H1 (cell line): ENCODE measurements around the gene DEXI. TPM values are rescaled to one million over a fixed set of nuclear protein-coding genes. Genes with fewer than 3 reads are reported as not detected.
"Not testable (repeated sequence)": the region's sequence is repeated elsewhere in the genome, so short reads cannot be mapped to it uniquely, and the experiment has no call there.

ENCODE experiments used
- CTCF ChIA-PET: fragments of 300-600 bp; sonication (Branson Sonifier 250); formaldehyde crosslinking; loops from one replicate; lab custom pipeline; 2021; ENCODE audit not compliant: partially characterized antibody; lab: Charles Lee
- POLR2A ChIA-PET: fragments of 300-600 bp; sonication (Branson Sonifier 250); formaldehyde crosslinking; loops from one replicate; lab custom pipeline; 2021; ENCODE audit warnings: inconsistent platforms; ENCODE audit not compliant: partially characterized antibody; lab: Charles Lee
- DNase-seq, 2 experiments: peaks; one replicate each; pipeline versions ENCODE4 v3.0.0 to v3.0.0-alpha.2; 2010 to 2022; ENCODE audit warnings: low spot score in 2 of 2, low read depth in 1 of 2, mixed read lengths in 1 of 2
- FAIRE-seq: peaks from 2 replicates; lab custom pipeline; 2011; peaks lifted over from hg19 to GRCh38; lab: Jason Lieb, UNC
- H2AFZ ChIP-seq: 2 replicates; pipeline ENCODE4 v1.8.1; 2012; ENCODE audit warnings: low read length, inconsistent platforms
- H2AK5ac ChIP-seq: 2 replicates; pipeline ENCODE4 v1.6.1; 2013; ENCODE audit warnings: low read depth, low read length
- H2BK120ac ChIP-seq: replicated peaks from 2 replicates; pipeline ENCODE3; 2013; ENCODE audit warnings: low read depth, low read length, inconsistent platforms
- H2BK12ac ChIP-seq: 2 replicates; pipeline ENCODE4 v1.6.1; 2013; ENCODE audit warnings: low read depth, low read length
- H2BK15ac ChIP-seq: 2 replicates; pipeline ENCODE4 v1.6.1; 2013; ENCODE audit warnings: low read length
- H2BK20ac ChIP-seq: 2 replicates; pipeline ENCODE4 v1.6.1; 2013; ENCODE audit warnings: low read length
- H2BK5ac ChIP-seq: 2 replicates; pipeline ENCODE4 v1.6.1; 2013; ENCODE audit warnings: low read depth, low read length
- H3K14ac ChIP-seq: 2 replicates; pipeline ENCODE4 v1.6.1; 2013; ENCODE audit warnings: inconsistent platforms; ENCODE audit not compliant: insufficient read length
- H3K18ac ChIP-seq: 2 replicates; pipeline ENCODE4 v1.6.1; 2013; ENCODE audit warnings: low read length; ENCODE audit errors: extremely low read depth
- H3K23ac ChIP-seq: 2 replicates; pipeline ENCODE4 v1.6.1; 2013; ENCODE audit warnings: inconsistent platforms; ENCODE audit not compliant: insufficient read length
- H3K23me2 ChIP-seq: 2 replicates; pipeline ENCODE4 v1.6.1; 2013; ENCODE audit warnings: low read depth, low read length
- H3K27ac ChIP-seq: 2 replicates; pipeline ENCODE4 v1.6.1; 2011; ENCODE audit warnings: low read depth, low read length, inconsistent platforms
- H3K27me3 ChIP-seq, 4 experiments: replicated peaks in 1 of 4; 1 replicate in 1 of 4; 2 replicates in 3 of 4; pipeline versions ENCODE4 v1.6.1 to v1.8.1; 2011 to 2013; ENCODE audit warnings: low read length in 3 of 4, mild to moderate bottlenecking in 3 of 4, inconsistent platforms in 2 of 4, mixed read lengths in 2 of 4, moderate library complexity in 1 of 4; ENCODE audit not compliant: control insufficient read depth in 3 of 4, insufficient read depth in 3 of 4; ENCODE audit errors: extremely low read depth in 1 of 4
- H3K36me3 ChIP-seq, 4 experiments: 2 replicates each; pipeline versions ENCODE4 v1.6.1 to v1.8.1; 2011 to 2013; ENCODE audit warnings: mild to moderate bottlenecking in 4 of 4, low read length in 3 of 4, moderate library complexity in 2 of 4, control low read depth in 1 of 4, inconsistent platforms in 1 of 4; ENCODE audit not compliant: insufficient read depth in 4 of 4, control insufficient read depth in 2 of 4
- H3K4ac ChIP-seq: replicated peaks from 2 replicates; pipeline ENCODE3; 2013; ENCODE audit warnings: low read length, low read depth, mixed read lengths, inconsistent platforms; ENCODE audit not compliant: insufficient read length
- H3K4me1 ChIP-seq, 4 experiments: replicated peaks in 1 of 4; 1 replicate in 1 of 4; 2 replicates in 3 of 4; pipeline versions ENCODE4 v1.6.1 to v1.8.1; 2011 to 2013; ENCODE audit warnings: low read length in 3 of 4, inconsistent platforms in 2 of 4, mixed read lengths in 1 of 4; ENCODE audit not compliant: insufficient read depth in 4 of 4, control insufficient read depth in 3 of 4
- H3K4me2 ChIP-seq, 2 experiments: 2 replicates each; pipeline versions ENCODE4 v1.6.1 to v1.8.1; 2011 to 2013; ENCODE audit warnings: low read depth in 2 of 2, low read length in 2 of 2, control low read depth in 1 of 2, inconsistent platforms in 1 of 2, mild to moderate bottlenecking in 1 of 2; ENCODE audit not compliant: insufficient read depth in 1 of 2
- H3K4me3 ChIP-seq, 4 experiments: fragments of 200-600, 300-600 bp in 1 of 4; sonication (generic), shearing (Covaris generic), sonication (Bioruptor Twin) in 1 of 4; 2 replicates each; pipeline versions ENCODE4 v1.5.1 to v1.8.1; 2011 to 2016; ENCODE audit warnings: low read length in 4 of 4, low read depth in 3 of 4, control low read depth in 2 of 4, inconsistent platforms in 2 of 4, mild to moderate bottlenecking in 2 of 4, mixed read lengths in 1 of 4, moderate library complexity in 1 of 4; ENCODE audit not compliant: insufficient read depth in 2 of 4; ENCODE audit errors: extremely low read depth in 1 of 4
- H3K56ac ChIP-seq: replicated peaks from 2 replicates; pipeline ENCODE3; 2013; ENCODE audit warnings: low read depth, mild to moderate bottlenecking, mixed read lengths, low read length, inconsistent platforms; ENCODE audit not compliant: insufficient read length
- H3K79me1 ChIP-seq: 2 replicates; pipeline ENCODE4 v1.6.1; 2013; ENCODE audit warnings: low read depth, low read length, control low read depth
- H3K79me2 ChIP-seq, 2 experiments: 2 replicates each; pipeline versions ENCODE4 v1.6.1 to v1.8.1; 2012 to 2013; ENCODE audit warnings: low read length in 2 of 2, mild to moderate bottlenecking in 2 of 2, inconsistent platforms in 1 of 2; ENCODE audit not compliant: insufficient read depth in 2 of 2, control insufficient read depth in 1 of 2
- H3K9ac ChIP-seq, 4 experiments: replicated peaks in 1 of 4; 1 replicate in 1 of 4; 2 replicates in 3 of 4; pipeline versions ENCODE4 v1.6.1 to v1.8.1; 2011 to 2013; ENCODE audit warnings: low read depth in 3 of 4, low read length in 3 of 4, control low read depth in 2 of 4, mild to moderate bottlenecking in 2 of 4, moderate library complexity in 2 of 4, inconsistent platforms in 1 of 4; ENCODE audit errors: extremely low read depth in 1 of 4
- H3K9me3 ChIP-seq, 2 experiments: 2 replicates each; pipeline versions ENCODE4 v1.6.1 to v1.8.1; 2012 to 2013; ENCODE audit warnings: mild to moderate bottlenecking in 2 of 2, moderate library complexity in 2 of 2, control low read depth in 1 of 2, inconsistent platforms in 1 of 2, low read depth in 1 of 2, low read length in 1 of 2, mixed read lengths in 1 of 2; ENCODE audit not compliant: insufficient read depth in 2 of 2
- H4K20me1 ChIP-seq, 2 experiments: replicated peaks in 1 of 2; 2 replicates each; pipeline versions ENCODE3 to v1.8.1; 2011 to 2013; ENCODE audit warnings: inconsistent platforms in 2 of 2, low read length in 2 of 2, mild to moderate bottlenecking in 1 of 2; ENCODE audit not compliant: insufficient read depth in 2 of 2, control insufficient read depth in 1 of 2
- H4K5ac ChIP-seq: 2 replicates; pipeline ENCODE4 v1.6.1; 2013; ENCODE audit warnings: low read length, low read depth, mixed read lengths, inconsistent platforms; ENCODE audit not compliant: insufficient read length
- H4K8ac ChIP-seq: 2 replicates; pipeline ENCODE4 v1.8.0; 2013; ENCODE audit warnings: mild to moderate bottlenecking, moderate library complexity, low read length, inconsistent platforms; ENCODE audit not compliant: insufficient read depth; ENCODE audit errors: extremely low read depth
- H4K91ac ChIP-seq: replicated peaks from 2 replicates; pipeline ENCODE3; 2013; ENCODE audit warnings: low read length, mixed read lengths, inconsistent platforms; ENCODE audit not compliant: insufficient read length
- WGBS, 2 experiments: shearing (Covaris generic) in 1 of 2; methylation state at CpG; one replicate each; pipeline versions ENCODE4 v1.1.6 to v1.1.7; 2013 to 2015; ENCODE audit warnings: low lambda C conversion rate in 2 of 2, mixed read lengths in 2 of 2, inconsistent platforms in 1 of 2, low coverage in 1 of 2, missing lambda C conversion rate in 1 of 2; ENCODE audit not compliant: insufficient replicate concordance in 2 of 2, insufficient coverage in 1 of 2, insufficient read length in 1 of 2; ENCODE audit errors: extremely low coverage in 1 of 2, missing lambda C conversion rate in 1 of 2; 5-methylcytosine and 5-hydroxymethylcytosine counted together
- polyA plus RNA-seq, 7 experiments: library from polyadenylated mRNA; depleted of rRNA in 3 of 7; stranded (reverse) in 5 of 7; unstranded in 2 of 7; fragments of >200 nt in 5 of 7; fragments of 200-250 nt in 2 of 7; gene quantifications; 1 replicate in 5 of 7; 2 replicates in 1 of 7; 4 replicates in 1 of 7; pipeline versions ENCODE4 v1.2.1 to v1.2.3, GENCODE V29; 2011 to 2013; ENCODE audit warnings: missing spikeins in 2 of 7, mixed read lengths in 2 of 7
- total RNA-seq: library from RNA; stranded (reverse); fragmentation: NEBNext Ultra II Directional; extraction: Animal tissue kit (Norgen Biotek cat#: 25700); gene quantifications from 2 replicates; pipeline ENCODE4 v1.2.1, GENCODE V29; 2021

Gene DEXI
- total and polyA plus RNA-seq, 2 of the 8 experiments (the other 6 are each of a cell fraction or from before 2014, with no cell fraction given) = 39.5 to 47.3 TPM

- not testable (repeated sequence) for H3K23me2 ChIP-seq, H4K20me1 ChIP-seq, H3K79me2 ChIP-seq, H2BK5ac ChIP-seq, H2BK20ac ChIP-seq, H3K23ac ChIP-seq, DNase-seq, H2BK120ac ChIP-seq, H3K4me3 ChIP-seq, H4K8ac ChIP-seq, H3K56ac ChIP-seq, H3K27ac ChIP-seq, H3K18ac ChIP-seq, H3K27me3 ChIP-seq, H2BK12ac ChIP-seq, H3K14ac ChIP-seq, H4K5ac ChIP-seq, H3K79me1 ChIP-seq, H2AFZ ChIP-seq, H3K4me1 ChIP-seq, H4K91ac ChIP-seq, H2AK5ac ChIP-seq, H2BK15ac ChIP-seq, H3K9me3 ChIP-seq, H3K4me2 ChIP-seq, H3K4ac ChIP-seq, H3K9ac ChIP-seq, FAIRE-seq
- 86% methylated on average over 3 of the region's 3 CpGs; no CpG with 5 or more reads in 1 of the 2 experiments for WGBS, 2 experiments
- POLR2A ChIA-PET = interaction anchor here (1.1 kb wide), 1 partner anchor 97 kb away, joined by 3 read pairs; no protein-coding TSS in a partner anchor
- peaks cover 2 to 11% (median 5%) of the 10 kb centered on the region in 4 experiments; a peak in 5 of 8 replicates for H3K36me3 ChIP-seq
- CTCF ChIA-PET = interaction anchor here (1.7 kb wide), 2 partner anchors 33 to 48 kb away, joined by 4 to 5 read pairs; no protein-coding TSS in a partner anchor
These were observed 17.0 kb downstream of the DEXI start for GRCh38 chr16:10925285-10925684.
